Tibial artery (tissue), 4 donors: ENCODE data around the gene CACNG1.

Source experiments
- DNase-seq, 2 donors: peaks; one replicate each; pipeline ENCODE4 v3.0.0-alpha.2; 2019
- H3K27ac ChIP-seq, 2 donors: fragments of 200-600 bp; sonication (generic) in 1 of 2; 1 replicate in 1 of 2; 2 replicates in 1 of 2; pipeline ENCODE4 v1.5.1; 2018 to 2019; ENCODE audit warnings: mild to moderate bottlenecking in 1 of 2
- H3K27me3 ChIP-seq, 2 donors: fragments of 200-600 bp; sonication (generic) in 1 of 2; one replicate each; pipeline versions ENCODE4 v1.5.1 to v1.6.0; 2016 to 2019
- H3K36me3 ChIP-seq, 3 donors: fragments of 200-600 bp; sonication (generic) in 2 of 3; one replicate each; pipeline ENCODE4 v1.5.1; 2016 to 2019; ENCODE audit warnings: mild to moderate bottlenecking in 2 of 3
- H3K4me1 ChIP-seq, 4 donors: fragments of 200-600 bp; sonication (generic) in 2 of 4; 1 replicate in 3 of 4; 2 replicates in 1 of 4; pipeline ENCODE4 v1.5.1; 2016 to 2019
- H3K4me3 ChIP-seq, 2 donors: fragments of 200-600 bp; sonication (generic) in 1 of 2; 1 replicate in 1 of 2; 2 replicates in 1 of 2; pipeline ENCODE4 v1.5.1; 2018 to 2019; ENCODE audit warnings: mild to moderate bottlenecking in 2 of 2
- H3K9me3 ChIP-seq, 3 donors: fragments of 200-600 bp; sonication (generic) in 1 of 3; one replicate each; pipeline ENCODE4 v1.5.1; 2016 to 2019
- intact Hi-C: fragments of 100-400 bp; cut with DNase I; formaldehyde crosslinking; loops from one replicate; pipeline ENCODE4 v1.15.0; 2023; ENCODE audit warnings: low total_unique reads
- TF ChIP-seq, protein P1 (sequence below), 2 experiments: fragments of 200-600 bp in 1 of 2; fragments of 450-650 bp in 1 of 2; IDR thresholded peaks; one replicate each; pipeline ENCODE4 v1.5.1; 2017 to 2019; ENCODE audit warnings: antibody characterized with exemption in 2 of 2, mild to moderate bottlenecking in 1 of 2, moderate library complexity in 1 of 2

Gene CACNG1

DNA sequence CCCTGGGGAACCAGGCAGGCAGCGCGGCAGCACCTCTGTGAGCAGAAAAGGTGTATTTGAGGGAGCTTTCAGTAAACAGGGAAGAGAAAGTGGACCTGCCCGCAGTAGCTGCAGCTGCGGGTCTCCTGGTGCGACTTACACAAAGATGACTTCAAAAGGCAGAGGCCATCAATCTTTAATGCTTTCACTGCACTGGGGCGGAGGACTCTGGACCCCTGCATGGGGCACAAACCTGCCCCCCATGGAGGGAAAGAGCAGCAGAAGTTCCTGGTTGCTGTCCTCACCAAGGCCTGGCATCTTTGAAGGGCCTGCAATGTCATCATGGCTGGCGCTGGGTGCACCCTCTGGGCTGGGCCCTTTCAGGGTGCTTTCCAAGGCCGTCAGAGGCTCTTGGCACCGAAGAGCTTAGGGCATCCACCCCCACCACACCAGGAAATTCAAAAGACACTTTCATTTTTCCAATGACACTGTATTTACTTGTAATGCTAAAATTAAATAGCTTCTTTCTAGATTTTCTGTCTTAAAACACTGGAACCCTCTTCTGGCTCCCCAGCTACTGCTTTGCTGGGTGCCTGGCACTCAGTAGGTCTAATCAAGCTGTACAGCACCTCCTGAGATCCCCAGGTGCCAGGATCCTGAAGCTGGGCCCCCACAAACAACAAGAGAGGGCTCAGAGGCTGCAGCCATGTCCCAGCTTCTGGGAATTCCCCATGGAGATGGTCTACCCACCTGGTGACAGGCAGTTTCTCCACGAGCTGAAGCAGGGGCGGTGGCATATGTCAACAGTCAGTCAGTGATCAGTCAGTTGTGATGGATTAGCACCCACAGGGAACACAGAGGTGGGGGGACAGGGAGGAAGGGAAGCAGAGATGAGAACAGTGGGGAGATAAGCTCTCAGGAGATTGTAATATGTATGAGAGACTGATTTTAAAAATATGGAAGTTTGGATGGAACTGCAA is 2.1 kb upstream of the CACNG1 start:
- TF ChIP-seq, protein P1, sequence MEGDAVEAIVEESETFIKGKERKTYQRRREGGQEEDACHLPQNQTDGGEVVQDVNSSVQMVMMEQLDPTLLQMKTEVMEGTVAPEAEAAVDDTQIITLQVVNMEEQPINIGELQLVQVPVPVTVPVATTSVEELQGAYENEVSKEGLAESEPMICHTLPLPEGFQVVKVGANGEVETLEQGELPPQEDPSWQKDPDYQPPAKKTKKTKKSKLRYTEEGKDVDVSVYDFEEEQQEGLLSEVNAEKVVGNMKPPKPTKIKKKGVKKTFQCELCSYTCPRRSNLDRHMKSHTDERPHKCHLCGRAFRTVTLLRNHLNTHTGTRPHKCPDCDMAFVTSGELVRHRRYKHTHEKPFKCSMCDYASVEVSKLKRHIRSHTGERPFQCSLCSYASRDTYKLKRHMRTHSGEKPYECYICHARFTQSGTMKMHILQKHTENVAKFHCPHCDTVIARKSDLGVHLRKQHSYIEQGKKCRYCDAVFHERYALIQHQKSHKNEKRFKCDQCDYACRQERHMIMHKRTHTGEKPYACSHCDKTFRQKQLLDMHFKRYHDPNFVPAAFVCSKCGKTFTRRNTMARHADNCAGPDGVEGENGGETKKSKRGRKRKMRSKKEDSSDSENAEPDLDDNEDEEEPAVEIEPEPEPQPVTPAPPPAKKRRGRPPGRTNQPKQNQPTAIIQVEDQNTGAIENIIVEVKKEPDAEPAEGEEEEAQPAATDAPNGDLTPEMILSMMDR (IDR thresholded peaks at IDR 0.05), result no peak
- Histone ChIP-seq H3K9me3 (peaks cover 0 to under 1% (median 0%) of the 10 kb centered on the region in 3 donors), H3K27me3 (peaks cover 0 to 4% of the 10 kb centered on the region in 2 donors), H3K27ac (no peak overlapping the region), H3K36me3 (no peaks in the 10 kb centered on the region), H3K4me3 (no peak overlapping the region), H3K4me1 (no peaks in the 10 kb centered on the region)
- intact Hi-C loops, result no loop called here
- no peak for DNase-seq

- H3K4me1 ChIP-seq, result no peaks in the 10 kb centered on the region
- TF ChIP-seq, protein P1 (IDR thresholded peaks at IDR 0.05), result no peak
Measured at GRCh38 chr17:67043283-67043682, 1.1 kb upstream of the CACNG1 start.

GRCh38 chr17:67044940-67045339 is 586 bp downstream of the CACNG1 start:
- DNase-seq, result no peak
- H3K4me3 ChIP-seq, result no peak overlapping the region
- H3K9me3 ChIP-seq, result peaks cover 4 to 23% (median 13%) of the 10 kb centered on the region in 3 donors
- H3K27me3 ChIP-seq, result no peaks in the 10 kb centered on the region
- no peaks in the 10 kb centered on the region for H3K36me3 ChIP-seq
- H3K4me1 ChIP-seq, result no peaks in the 10 kb centered on the region
- TF ChIP-seq, protein P1 (IDR thresholded peaks at IDR 0.05), result no peak
- intact Hi-C loops, result no loop called here
- H3K27ac ChIP-seq, result no peak overlapping the region

More at GRCh38 chr17:67043283-67043682, 1.1 kb upstream of the CACNG1 start:
- intact Hi-C loops, result no loop called here
- peaks cover 0 to 8% (median 0%) of the 10 kb centered on the region in 3 donors for H3K9me3 ChIP-seq
- peaks cover 0 to 4% of the 10 kb centered on the region in 2 donors for H3K27me3 ChIP-seq
- no peaks in the 10 kb centered on the region for H3K36me3 ChIP-seq
- no peak for DNase-seq
- H3K4me3 ChIP-seq, result no peak overlapping the region
- no peak overlapping the region for H3K27ac ChIP-seq

GRCh38 chr17:67046398-67046797 is 2.0 kb downstream of the CACNG1 start:
- TF ChIP-seq, protein P1 (IDR thresholded peaks at IDR 0.05), result no peak
- no peak overlapping the region for H3K4me3 ChIP-seq
- peaks cover 4 to 23% (median 13%) of the 10 kb centered on the region in 3 donors for H3K9me3 ChIP-seq
- H3K4me1 ChIP-seq, result no peaks in the 10 kb centered on the region
- H3K27me3 ChIP-seq, result no peaks in the 10 kb centered on the region
- no peak overlapping the region for H3K27ac ChIP-seq
- intact Hi-C loops, result no loop called here
- no peak for DNase-seq
- H3K36me3 ChIP-seq, result no peaks in the 10 kb centered on the region

DNA sequence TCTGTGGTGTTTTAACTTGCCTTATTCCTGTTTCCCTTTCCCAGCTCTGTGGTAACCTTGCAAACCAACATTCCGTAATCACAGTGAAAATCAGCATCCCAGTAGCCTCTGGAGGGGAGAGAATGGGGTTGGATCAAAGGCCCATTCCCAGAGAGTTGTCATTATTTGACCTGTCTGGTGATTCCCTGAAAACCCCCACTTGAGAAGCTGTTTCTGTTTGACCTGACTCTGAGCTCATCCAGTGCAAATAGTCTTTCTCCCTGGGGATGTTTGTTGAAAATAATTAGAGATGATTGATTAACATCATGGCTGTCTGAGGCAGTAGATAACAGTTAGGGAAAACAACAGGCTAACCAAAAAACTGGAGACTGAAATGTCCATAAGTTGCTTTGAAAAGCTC is 3.0 kb downstream of the CACNG1 start:
- intact Hi-C loops, result no loop called here
- no peak overlapping the region for H3K27ac ChIP-seq

More for the DNA sequence above, 3.0 kb downstream of the CACNG1 start:
- TF ChIP-seq, protein P1 (IDR thresholded peaks at IDR 0.05), result no peak
- DNase-seq, result no peak
- no peaks in the 10 kb centered on the region for H3K36me3 ChIP-seq
- no peaks in the 10 kb centered on the region for H3K27me3 ChIP-seq
- H3K9me3 ChIP-seq, result peaks cover 4 to 23% (median 13%) of the 10 kb centered on the region in 3 donors
- no peaks in the 10 kb centered on the region for H3K4me1 ChIP-seq
- H3K4me3 ChIP-seq, result no peak overlapping the region
